CD4-positive, alpha-beta T cell treated with Interleukin-4 for 1 hour (primary cell): Measurements from ENCODE around the gene LMF1.
"Not testable (repeated sequence)": the region's sequence is repeated elsewhere in the genome, so short reads cannot be mapped to it uniquely, and the experiment has no call there.

Experiments used
- DNase-seq, 2 donors: peaks; one replicate each; pipeline ENCODE4 v3.0.0-alpha.2; 2020 to 2022

The LMF1 gene

GRCh38 chr16:822909-823297 is 147.9 kb downstream of the LMF1 start:
- DNase-seq = no peak

DNA sequence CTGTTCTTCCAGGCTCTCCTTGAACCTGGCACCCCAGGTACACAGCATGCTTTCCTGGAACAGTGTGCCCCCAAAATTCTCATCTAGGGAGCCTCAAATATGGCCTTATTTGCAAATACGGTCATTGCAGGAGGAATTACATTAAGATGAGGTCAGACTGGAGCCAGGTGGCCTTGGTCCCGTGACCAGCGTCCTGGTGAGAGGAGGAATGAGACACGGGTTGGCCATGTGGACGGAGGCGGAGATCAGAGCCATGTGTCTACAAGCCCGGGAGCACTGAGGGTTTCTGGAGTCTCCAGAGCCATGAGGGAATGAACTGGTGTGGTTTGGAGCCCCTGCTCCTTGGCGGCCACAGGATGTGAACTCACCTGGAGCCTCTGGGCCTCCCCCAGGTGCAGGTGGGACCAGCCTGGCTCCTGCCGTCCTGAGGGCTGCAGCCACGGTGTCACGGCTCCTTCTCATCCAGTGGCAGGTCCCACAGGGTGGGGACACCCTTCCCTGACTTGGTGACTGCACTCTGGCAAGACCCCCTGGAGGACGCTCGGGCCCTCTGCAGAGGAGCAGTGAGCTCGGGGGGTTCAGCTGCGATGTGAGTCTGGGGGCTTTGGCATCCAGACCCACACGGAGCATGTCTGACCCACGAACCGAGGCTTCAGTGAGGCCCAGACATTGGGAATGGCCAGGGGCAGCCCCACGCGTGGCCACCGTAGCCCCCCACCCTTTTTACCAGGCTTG is 148.4 kb downstream of the LMF1 start:
- DNase-seq = no peak

- DNase-seq = no peak
These were observed 149.0 kb downstream of the LMF1 start for GRCh38 chr16:821751-822150.

GRCh38 chr16:820748-821147 is 150.0 kb downstream of the LMF1 start:
- no peak for DNase-seq

DNA sequence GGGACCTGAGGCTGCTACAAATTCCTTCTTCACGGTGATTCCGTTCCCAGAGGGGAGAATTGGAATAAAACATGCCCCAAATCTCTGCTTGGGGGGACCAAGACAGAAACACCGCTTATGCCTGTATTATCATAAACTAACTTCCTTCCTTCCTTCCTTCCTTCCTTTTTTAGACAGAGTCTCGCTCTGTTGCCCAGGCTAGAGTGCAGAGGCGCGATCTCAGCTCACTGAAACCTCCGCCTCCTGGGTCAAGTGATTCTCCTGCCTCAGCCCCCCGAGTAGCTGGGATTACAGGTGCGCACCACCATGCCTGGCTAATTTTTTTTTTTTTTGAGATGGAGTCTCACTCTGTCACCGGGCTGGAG is 150.8 kb downstream of the LMF1 start:
- DNase-seq = not testable (repeated sequence)

DNA sequence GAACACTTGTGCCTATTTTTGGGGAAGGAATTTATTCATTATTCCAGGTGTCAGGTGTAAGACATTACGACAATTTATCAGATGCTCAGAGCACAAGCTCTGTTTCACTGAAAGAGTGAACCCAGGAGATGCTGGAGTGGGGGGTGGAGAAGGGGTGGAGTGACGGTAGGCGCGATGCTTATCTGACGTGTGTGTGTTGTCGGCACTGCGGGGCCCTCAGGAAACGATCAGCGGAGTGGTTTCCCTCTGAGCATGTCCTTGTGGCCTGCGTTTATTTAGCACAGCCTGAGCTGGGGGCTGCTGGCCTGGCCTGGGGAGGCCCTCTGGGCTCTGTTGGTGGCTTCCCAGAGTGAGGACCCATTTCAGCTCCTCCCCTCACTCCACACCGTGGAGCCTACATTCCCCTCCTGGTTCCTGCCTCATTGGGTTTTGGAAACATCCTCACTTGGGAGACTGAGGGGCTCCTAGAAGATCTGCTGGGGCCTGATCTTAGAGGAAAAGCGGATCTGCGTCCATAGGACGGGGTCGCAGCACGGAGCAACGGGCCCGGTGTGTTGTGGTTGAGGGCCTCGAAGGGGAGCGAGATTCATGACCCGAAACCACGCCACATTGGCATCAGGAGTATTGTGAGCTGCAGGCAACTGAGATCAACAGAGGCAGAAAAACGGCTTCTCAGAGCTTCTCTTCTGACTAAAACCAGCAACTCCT is 151.3 kb downstream of the LMF1 start:
- peak; percentile 20 to 41 for DNase-seq

DNA sequence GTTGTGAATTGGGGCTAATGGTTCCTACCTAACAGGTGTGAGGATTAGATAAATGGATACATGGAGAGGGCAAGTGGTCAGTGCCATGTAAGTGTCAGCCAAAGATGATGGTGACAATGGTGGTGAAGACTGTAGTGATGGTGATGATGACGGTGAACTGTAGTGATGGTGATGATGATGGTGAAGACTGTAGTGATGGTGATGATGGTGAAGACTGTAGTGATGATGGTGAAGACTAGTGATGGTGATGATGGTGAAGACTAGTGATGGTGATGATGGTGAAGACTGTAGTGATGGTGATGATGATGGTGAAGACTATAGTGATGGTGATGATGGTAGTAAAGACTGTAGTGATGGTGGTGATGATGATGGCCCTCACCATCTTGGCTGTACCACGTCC is 152.2 kb downstream of the LMF1 start:
- DNase-seq = no peak

GRCh38 chr16:818132-818531 is 152.7 kb downstream of the LMF1 start:
- no peak for DNase-seq

DNA sequence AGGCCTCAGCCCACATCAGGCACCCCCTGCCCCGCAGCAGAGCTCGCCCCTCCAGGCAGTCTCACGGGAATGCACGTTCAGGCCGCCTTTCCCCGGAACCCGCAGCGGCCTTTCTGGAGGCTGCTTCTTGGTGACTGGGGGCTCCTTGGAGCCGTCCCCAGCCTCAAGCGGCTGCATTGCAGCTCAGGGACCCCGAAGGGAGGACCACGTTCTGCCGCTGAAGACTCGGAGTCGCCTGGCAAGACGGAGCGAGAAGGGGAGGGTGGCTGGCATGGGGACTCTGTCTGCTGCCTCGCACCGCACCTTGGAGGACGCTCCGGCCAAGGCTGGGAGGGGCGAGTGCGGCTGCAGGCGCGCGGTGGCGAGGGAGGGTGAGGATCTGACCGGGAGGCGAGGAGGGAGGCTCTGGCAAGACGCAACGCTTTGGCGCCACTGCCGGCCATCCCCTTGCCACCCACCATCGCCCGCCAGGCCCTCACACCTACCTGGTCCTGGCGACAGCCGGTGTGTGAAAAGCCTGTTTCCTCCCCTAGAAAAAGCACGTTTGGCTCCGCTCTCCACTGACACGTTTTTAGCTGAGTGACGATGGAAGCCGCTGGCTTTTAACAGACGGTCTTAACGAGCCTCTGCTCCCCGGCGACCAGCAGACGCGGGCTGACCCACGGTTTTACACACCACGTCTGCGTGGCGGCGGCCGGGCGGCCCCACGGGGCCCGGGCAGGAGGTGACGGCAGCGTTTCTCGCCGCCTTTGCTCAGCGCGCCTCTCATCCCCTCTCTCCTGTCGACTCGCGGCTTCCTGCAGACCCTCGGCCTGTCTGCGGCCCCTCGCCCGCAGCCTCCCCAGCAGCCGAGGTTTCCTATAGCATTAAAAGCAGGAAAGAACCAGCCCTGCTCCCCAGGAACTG is 153.5 kb downstream of the LMF1 start:
- DNase-seq = no peak

DNA sequence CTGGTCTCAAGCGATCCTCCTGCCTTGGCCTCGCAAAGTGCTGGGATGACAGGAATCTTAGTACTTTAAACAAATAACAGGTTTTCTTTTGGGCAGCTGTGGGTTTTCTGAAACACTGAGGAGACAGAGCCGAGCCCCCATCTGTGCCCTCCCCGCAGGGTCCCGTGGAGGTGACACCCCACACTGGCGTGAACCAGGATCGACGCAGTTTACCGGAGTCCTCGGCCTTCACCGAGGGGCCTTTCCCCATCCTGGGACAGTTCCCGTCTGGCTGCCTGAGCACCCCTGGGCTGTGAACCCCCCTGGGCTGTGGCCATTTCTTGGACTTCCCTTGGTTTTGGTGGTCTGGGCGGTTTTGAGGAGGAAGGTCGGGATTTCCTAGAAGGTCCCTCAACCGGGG is 154.9 kb downstream of the LMF1 start:
- no peak for DNase-seq

GRCh38 chr16:814974-815373 is 155.8 kb downstream of the LMF1 start:
- no peak for DNase-seq

GRCh38 chr16:813916-814412 is 156.8 kb downstream of the LMF1 start:
- no peak for DNase-seq

GRCh38 chr16:813204-813915 is 157.4 kb downstream of the LMF1 start:
- DNase-seq = peak; percentile 20 to 33

DNA sequence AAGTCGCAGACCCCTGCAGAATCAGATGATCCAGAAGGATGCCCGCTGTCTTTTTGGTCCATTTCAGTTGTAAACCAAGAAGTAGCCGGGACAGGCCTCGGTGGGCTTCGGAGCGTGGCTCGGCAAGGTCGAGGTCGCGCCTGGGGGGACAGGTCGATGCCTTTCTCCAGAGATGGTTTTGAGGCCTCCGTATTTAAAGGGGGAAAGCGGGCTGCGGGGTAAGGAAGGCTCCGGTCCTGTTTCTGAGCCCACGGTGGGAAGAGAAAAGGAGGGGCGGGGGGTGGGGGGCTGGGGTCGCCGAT is 162.7 kb downstream of the LMF1 start:
- DNase-seq = no peak

DNA sequence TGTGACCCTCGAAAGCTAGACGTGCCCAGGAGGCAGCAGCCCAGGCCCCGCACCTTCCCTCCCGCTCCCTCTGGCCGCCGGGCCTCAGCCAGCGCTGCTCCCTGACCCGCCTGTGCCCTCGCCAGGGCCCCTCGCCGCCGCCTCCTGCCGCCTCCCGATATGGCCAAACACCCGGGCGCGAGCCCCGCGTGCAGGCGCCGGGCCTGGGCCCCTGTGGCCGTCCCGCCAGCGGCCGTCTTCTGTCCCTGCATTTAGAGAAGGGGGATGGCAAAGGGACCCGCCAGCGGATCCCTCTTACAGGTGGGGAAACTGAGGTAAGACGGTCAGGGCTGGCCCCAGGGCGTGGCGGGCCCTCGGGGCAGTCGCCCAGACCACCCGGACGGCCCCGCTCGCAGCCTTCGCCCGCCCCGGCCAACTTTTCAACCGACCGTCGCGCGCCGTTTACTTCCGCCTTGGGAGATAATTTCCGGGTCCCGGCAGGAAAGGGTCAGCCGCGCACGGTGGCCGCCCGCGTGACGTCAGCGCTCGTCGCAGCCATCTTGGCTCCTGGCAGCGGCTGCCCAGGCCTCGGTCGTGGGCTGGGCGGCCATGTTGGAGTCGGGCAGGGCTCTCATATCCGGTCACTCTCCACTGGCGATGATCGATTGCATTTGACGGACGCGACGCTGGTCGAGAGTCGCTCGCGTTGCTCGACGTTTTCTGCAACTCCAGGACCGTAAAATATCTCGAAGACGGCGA is 163.3 kb downstream of the LMF1 start:
- peak; percentile 84 to 89 for DNase-seq

- DNase-seq = no peak
These were observed 165.3 kb downstream of the LMF1 start for GRCh38 chr16:805474-805873.

GRCh38 chr16:804193-805048 is 166.4 kb downstream of the LMF1 start:
- no peak for DNase-seq

DNA sequence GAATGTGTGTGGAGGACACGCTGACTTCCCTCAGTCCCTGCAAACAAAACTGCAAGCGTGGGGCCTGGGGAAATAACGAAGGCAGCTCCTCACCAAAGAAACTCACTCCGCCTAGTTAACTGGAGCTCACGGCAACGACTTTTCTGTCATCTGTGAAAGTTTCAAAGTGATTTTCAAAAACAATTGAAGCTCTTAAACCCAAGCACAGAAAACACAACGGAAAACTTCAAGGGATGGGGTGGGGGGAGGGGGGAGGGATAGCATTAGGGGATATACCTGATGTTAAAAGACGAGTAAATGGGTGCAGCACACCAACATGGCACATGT is 167.1 kb downstream of the LMF1 start:
- DNase-seq = no peak
